ENCODE results near the gene GSAP. TPM values are rescaled to one million over a fixed set of nuclear protein-coding genes. Genes with fewer than 3 reads are reported as not detected.

GSAP gene
- polyA plus RNA-seq, 4 donors, result 7.8 to 12.4 (median 11.0) TPM

Other genes starting within 250 kb of the GSAP start
- 100 to 1,000 TPM in 1 of 4 donors, 10 to 100 TPM in 3; 51.0 to 103 (median 80.6) TPM for gene FGL2, start 216.5 kb downstream of the GSAP start, polyA plus RNA-seq (ENCODE audit: insufficient read length in 4 of 4)
- gene PTPN12, start 120.9 kb upstream of the GSAP start, polyA plus RNA-seq (ENCODE audit: insufficient read length in 4 of 4), result 100 to 1,000 TPM in 2 of 4 donors, 10 to 100 TPM in 2; 77.6 to 115 (median 102) TPM

Measured in right renal pelvis (tissue), 4 donors.